GM18517 (cell line): Measurements from ENCODE around the gene FGD3.

Source experiments
- ATAC-seq: cut with Tn5 transposase; IDR thresholded peaks from one replicate; pipeline ENCODE4 v1.9.1; 2021; ENCODE audit warnings: mild to moderate bottlenecking, moderate library complexity; ENCODE audit not compliant: unreplicated experiment

Gene FGD3

GRCh38 chr9:92954886-92955285, 7.6 kb downstream of the FGD3 start:
- no peak for ATAC-seq

- no peak for ATAC-seq
These were observed 13.4 kb downstream of the FGD3 start for GRCh38 chr9:92960561-92961290.

GRCh38 chr9:92961627-92962302, 14.4 kb downstream of the FGD3 start:
- ATAC-seq: no peak

- ATAC-seq: no peak
These were observed 15.0 kb downstream of the FGD3 start for GRCh38 chr9:92962303-92962649.

- no peak for ATAC-seq
These were observed 15.5 kb downstream of the FGD3 start for GRCh38 chr9:92962846-92963245.

GRCh38 chr9:92963831-92964606, 16.7 kb downstream of the FGD3 start:
- ATAC-seq: peak; percentile 79

- no peak for ATAC-seq
These were observed 17.3 kb downstream of the FGD3 start for GRCh38 chr9:92964607-92965060.

- no peak for ATAC-seq
These were observed 17.9 kb downstream of the FGD3 start for GRCh38 chr9:92965061-92965758.

- no peak for ATAC-seq
These were observed 18.6 kb downstream of the FGD3 start for GRCh38 chr9:92965759-92966517.

GRCh38 chr9:92966518-92966800, 19.1 kb downstream of the FGD3 start:
- no peak for ATAC-seq

- ATAC-seq: no peak
These were observed 20.8 kb downstream of the FGD3 start for GRCh38 chr9:92968081-92968480.

- ATAC-seq: no peak
These were observed 22.5 kb downstream of the FGD3 start for GRCh38 chr9:92969516-92970466.

- ATAC-seq: no peak
These were observed 23.2 kb downstream of the FGD3 start for GRCh38 chr9:92970467-92970923.

- ATAC-seq: no peak
These were observed 23.8 kb downstream of the FGD3 start for GRCh38 chr9:92971121-92971520.

GRCh38 chr9:92971776-92972175, 24.5 kb downstream of the FGD3 start:
- ATAC-seq: no peak

GRCh38 chr9:92973700-92974099, 26.4 kb downstream of the FGD3 start:
- no peak for ATAC-seq

GRCh38 chr9:92974161-92974661, 26.9 kb downstream of the FGD3 start:
- ATAC-seq: no peak

- no peak for ATAC-seq
These were observed 27.7 kb downstream of the FGD3 start for GRCh38 chr9:92974761-92975755.
